GM19035 (cell line): ENCODE results near the gene HPGD.

Experiments
- ATAC-seq: cut with Tn5 transposase; IDR thresholded peaks from one replicate; pipeline ENCODE4 v1.9.1; 2021; ENCODE audit not compliant: unreplicated experiment

The HPGD gene

GRCh38 chr4:174479140-174479539 lies 43.1 kb downstream of the HPGD start:
- ATAC-seq, result no peak

DNA sequence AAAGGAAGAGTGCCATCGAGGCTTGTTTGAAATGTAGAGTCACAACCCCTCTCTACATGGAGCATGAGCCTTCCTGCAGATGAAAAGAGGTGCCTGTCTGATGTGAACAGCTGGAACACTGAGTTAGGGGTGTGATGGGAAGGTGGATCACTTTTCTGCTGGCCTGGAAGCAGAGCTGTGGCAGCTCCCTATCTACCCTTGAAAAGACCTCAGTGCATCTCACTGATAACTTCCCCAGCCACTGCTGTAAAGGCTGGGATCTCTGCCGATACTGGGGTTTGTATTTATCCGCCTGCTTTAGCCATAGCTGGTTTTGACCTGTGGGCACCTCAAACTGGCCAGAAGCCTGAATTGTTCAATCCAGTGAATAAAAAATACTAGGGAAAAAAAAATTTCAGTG lies 46.8 kb downstream of the HPGD start:
- ATAC-seq, result no peak

DNA sequence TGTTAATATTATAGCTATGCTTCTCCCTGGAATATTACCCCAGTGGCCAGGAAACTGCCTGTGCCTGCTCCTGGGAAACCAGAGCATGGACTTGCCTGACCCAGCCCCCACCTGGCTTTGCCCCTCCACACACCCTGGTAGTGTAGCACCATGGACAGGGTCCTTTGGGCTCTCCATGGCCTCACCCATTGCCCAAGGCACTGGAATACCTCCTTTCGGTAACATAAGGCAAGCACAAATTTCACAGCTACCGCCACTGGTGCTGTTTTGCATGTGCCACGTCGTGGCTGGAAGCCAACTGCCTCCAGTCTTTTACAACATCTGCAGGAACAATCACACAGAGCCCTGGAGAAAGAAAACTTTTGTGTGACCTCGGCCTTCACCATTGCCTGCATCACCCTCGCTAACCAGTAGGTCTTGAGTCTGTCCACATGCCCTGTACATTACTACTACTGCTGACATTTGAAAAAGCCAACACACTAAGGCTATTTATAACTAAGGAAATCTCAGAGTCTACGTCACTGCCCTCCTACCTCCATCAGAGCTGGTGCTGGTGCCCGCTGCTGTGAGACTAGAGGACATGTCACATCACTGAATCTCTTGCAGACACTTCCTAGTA lies 47.7 kb downstream of the HPGD start:
- ATAC-seq, result no peak

GRCh38 chr4:174467107-174467506 lies 55.2 kb downstream of the HPGD start:
- no peak for ATAC-seq

DNA sequence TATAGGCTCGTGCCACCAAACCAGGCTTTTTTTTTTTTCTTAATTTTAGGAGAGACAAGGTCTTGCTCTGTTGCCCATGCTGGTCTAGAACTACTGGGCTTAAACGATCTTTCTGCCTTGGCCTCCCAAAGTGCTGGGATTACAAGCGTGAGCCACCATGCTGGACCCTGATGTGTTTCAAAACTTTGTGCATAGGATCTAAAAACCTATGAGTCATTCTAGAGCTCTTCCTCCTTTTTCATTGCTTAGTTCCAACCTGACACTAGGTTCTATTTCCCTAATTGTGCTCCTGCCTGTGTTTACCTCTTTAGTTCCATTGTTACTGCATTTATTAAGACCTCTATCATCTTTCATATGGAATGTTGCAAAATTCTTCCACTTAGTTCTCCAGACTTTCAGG lies 57.3 kb downstream of the HPGD start:
- ATAC-seq, result no peak

GRCh38 chr4:174461466-174462106 lies 60.7 kb downstream of the HPGD start:
- no peak for ATAC-seq

GRCh38 chr4:174460684-174461083 lies 61.6 kb downstream of the HPGD start:
- no peak for ATAC-seq

DNA sequence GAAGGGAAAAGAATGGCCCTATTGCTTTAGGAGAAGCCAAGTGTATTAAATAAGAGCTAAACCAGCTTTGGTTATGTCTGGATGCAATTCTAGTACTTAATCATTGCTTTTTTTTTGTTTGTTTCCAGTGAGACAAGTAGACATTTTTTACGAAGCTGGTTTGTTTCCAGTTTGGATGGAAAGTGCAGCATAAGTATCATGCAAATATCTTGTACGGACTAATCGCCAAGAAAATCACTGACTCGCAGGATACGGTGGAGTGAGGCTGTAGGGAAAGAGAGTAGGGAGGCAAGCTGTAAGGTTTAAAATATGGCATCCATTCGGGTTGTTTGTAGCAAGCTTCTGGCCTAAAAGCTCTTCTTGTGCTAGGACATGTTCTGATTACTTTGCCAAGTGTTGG lies 64.8 kb downstream of the HPGD start:
- no peak for ATAC-seq

DNA sequence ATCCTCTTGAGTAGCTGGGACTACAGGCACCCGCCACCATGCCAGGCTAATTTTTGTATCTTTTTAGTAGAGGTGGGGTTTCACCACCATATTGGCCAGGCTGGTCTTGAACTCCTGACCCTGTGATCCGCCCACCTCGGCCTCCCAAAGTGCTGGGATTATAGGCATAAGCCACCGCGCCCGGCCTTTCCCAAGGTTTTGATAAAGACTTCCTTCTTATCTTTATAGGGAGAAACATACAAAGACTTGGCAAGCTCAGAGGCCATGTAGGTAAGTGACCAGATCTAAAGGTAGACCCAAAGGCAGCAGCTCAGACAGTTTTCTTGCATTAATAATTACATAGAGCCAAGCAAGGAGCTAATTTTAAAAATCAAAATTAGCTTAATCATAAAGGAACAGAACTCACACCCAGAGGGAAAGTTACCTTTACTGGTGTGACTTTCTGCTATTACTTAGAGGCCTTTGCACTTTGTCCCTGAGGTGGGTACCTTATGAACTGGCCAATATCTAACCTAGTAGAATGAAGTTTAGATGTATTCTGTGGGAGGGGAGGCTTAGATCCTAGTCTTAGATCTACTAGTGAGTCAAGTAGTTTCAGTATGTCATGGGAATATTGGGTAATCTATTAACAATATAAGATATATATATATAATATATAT lies 67.3 kb downstream of the HPGD start:
- ATAC-seq, result no peak

DNA sequence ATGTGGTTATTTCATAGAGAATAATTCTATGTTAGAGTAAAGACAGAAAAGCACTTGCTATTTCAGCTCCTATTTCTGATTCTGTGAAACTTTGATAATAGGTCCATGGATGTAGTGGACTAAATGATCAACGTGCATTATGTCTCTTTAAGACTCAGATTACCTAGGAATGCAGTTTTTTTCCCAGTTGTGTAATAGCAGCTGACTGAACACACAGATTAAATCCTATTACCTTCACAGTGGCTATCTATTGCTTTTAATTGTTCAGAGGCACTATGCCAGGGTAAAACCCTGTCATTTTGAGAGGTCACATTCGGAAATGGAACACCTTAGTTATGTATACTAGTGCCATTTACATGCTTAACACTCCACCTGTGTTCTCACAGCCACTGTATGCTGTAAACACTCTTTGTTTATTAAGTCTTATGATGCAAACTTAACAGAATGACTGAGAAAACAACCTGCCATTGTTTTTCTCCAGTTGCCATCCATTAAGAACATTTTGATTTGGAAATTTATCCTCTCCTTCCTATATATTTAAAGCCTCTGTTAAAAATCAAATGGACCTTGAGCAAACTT lies 70.5 kb downstream of the HPGD start:
- ATAC-seq, result no peak

DNA sequence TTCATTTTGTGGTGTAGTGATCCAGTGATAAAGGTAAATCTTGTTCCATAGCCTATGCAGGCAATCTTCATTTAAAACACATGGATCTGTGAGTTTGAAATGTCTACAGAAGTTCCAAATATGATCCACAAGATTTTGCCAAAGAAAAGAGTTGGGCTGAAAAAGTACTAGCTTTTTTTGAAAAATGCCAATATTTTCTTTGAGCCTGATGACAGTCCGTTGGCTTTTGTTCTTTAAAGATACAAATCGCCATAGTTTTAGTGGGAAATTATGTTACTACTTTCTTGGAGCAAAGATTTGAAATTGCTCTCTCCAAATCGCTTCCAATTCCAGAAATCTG lies 71.5 kb downstream of the HPGD start:
- ATAC-seq, result no peak

GRCh38 chr4:174449944-174450785 lies 72.1 kb downstream of the HPGD start:
- no peak for ATAC-seq

DNA sequence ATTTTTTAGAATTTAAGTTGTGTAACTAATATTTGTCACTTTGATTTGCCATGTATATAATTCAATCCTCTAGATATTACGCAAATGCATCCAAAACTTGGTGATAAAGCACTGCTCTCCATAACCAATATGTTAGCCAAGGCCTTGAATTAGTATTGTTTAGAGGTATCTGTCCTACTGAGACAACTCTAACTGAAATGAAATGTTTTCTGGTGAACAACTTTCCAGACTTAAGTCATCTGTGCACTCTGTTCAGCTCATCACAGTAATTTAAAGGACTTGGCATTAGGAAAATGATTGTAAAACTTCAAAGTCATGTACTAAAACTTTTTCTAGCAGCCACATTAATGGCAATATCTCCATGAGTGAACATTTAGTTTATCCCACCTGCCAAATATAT lies 73.1 kb downstream of the HPGD start:
- no peak for ATAC-seq

- no peak for ATAC-seq
These were observed 77.9 kb downstream of the HPGD start for GRCh38 chr4:174444390-174444789.
